GM23338 (cell line): Measurements from ENCODE around the gene OR8D4. TPM values are rescaled to one million over a fixed set of nuclear protein-coding genes. Genes with fewer than 3 reads are reported as not detected.

ENCODE experiments used
- ATAC-seq: fragments of 200-7000 bp; cut with Tn5 transposase; 3 replicates; pipeline ENCODE4 v1.9.1; 2020
- DNase-seq: peaks from one replicate; pipeline ENCODE4 v3.0.0-alpha.2; 2015; ENCODE audit warnings: low spot score
- H2AFZ ChIP-seq: fragments of 200-600 bp; sonication (generic); 2 replicates; pipeline ENCODE4 v1.8.0; 2016; ENCODE audit warnings: antibody characterized with exemption, mild to moderate bottlenecking, moderate library complexity
- H3F3A ChIP-seq: fragments of 200-600 bp; sonication (generic); replicated peaks from 2 replicates; pipeline ENCODE4 v1.8.0; 2017; ENCODE audit warnings: antibody characterized with exemption, mixed run types, low read depth
- H3K27ac ChIP-seq: fragments of 200-600 bp; sonication (generic); 2 replicates; pipeline ENCODE4 v1.6.1; 2016; ENCODE audit warnings: low read depth
- H3K27me3 ChIP-seq: fragments of 200-600 bp; sonication (generic); 2 replicates; pipeline ENCODE4 v1.8.0; 2016; ENCODE audit warnings: mild to moderate bottlenecking, mixed run types, moderate library complexity; ENCODE audit not compliant: insufficient read depth
- H3K36me3 ChIP-seq: fragments of 200-600 bp; sonication (generic); 2 replicates; pipeline ENCODE4 v1.8.0; 2016; ENCODE audit warnings: mild to moderate bottlenecking; ENCODE audit not compliant: insufficient read depth
- H3K4me1 ChIP-seq: fragments of 200-600 bp; sonication (generic); 2 replicates; pipeline ENCODE4 v1.8.0; 2016; ENCODE audit warnings: mild to moderate bottlenecking, moderate library complexity; ENCODE audit not compliant: insufficient read depth
- H3K4me2 ChIP-seq: fragments of 200-600 bp; sonication (generic); 2 replicates; pipeline ENCODE4 v1.7.1; 2017; ENCODE audit warnings: mixed run types
- H3K4me3 ChIP-seq: fragments of 200-600 bp; sonication (generic); 2 replicates; pipeline ENCODE4 v1.6.1; 2016; ENCODE audit warnings: mixed run types
- H3K79me2 ChIP-seq: fragments of 200-600 bp; sonication (generic); replicated peaks from 2 replicates; pipeline ENCODE4 v1.8.0; 2017; ENCODE audit warnings: mild to moderate bottlenecking; ENCODE audit not compliant: insufficient read depth
- H3K9me2 ChIP-seq: fragments of 200-600 bp; sonication (generic); 2 replicates; pipeline ENCODE4 v1.8.0; 2017; ENCODE audit not compliant: insufficient read depth
- H4K20me1 ChIP-seq: fragments of 200-600 bp; sonication (generic); replicated peaks from 2 replicates; pipeline ENCODE4 v1.8.0; 2017; ENCODE audit warnings: mild to moderate bottlenecking; ENCODE audit not compliant: insufficient read depth
- H3K27ac Mint-ChIP-seq: 2 replicates; pipeline ENCODE4 v1.8.0; 2020; ENCODE audit warnings: inconsistent platforms, mild to moderate bottlenecking, moderate library complexity, mixed read lengths
- H3K27me3 Mint-ChIP-seq: 3 replicates; pipeline ENCODE4 v1.8.0; 2022; ENCODE audit warnings: low read depth, mild to moderate bottlenecking, moderate library complexity, mixed read lengths, inconsistent platforms; ENCODE audit not compliant: insufficient read depth, poor library complexity
- H3K36me3 Mint-ChIP-seq: 3 replicates; pipeline ENCODE4 v1.8.0; 2021; ENCODE audit warnings: low read depth, mild to moderate bottlenecking, inconsistent platforms, moderate library complexity, mixed read lengths
- H3K4me1 Mint-ChIP-seq: 3 replicates; pipeline ENCODE4 v1.8.0; 2020; ENCODE audit warnings: mild to moderate bottlenecking, inconsistent platforms, mixed read lengths
- H3K4me3 Mint-ChIP-seq: 3 replicates; pipeline ENCODE4 v1.8.0; 2021; ENCODE audit warnings: moderate library complexity, mild to moderate bottlenecking, inconsistent platforms, mixed read lengths
- H3K9me3 Mint-ChIP-seq: 3 replicates; pipeline ENCODE4 v1.8.0; 2020; ENCODE audit warnings: moderate library complexity, mild to moderate bottlenecking, inconsistent platforms, mixed read lengths
- CREB1 ChIP-seq: fragments of 250-450 bp; sonication (Bioruptor Pico); IDR thresholded peaks from 2 replicates; pipeline ENCODE4 v1.5.0; 2020; ENCODE audit warnings: low read depth, mild to moderate bottlenecking, moderate library complexity
- CTCF ChIP-seq, 2 experiments: fragments of 200-600 bp in 1 of 2; sonication (generic) in 1 of 2; conservative IDR thresholded peaks; 2 replicates each; pipeline versions ENCODE4 v1.5.1 to v1.6.1; 2016 to 2017; ENCODE audit warnings: antibody characterized with exemption in 2 of 2, low read depth in 2 of 2, mild to moderate bottlenecking in 2 of 2, moderate library complexity in 1 of 2
- ETS1 ChIP-seq: IDR thresholded peaks from 2 replicates; pipeline ENCODE4 v1.6.1; 2016; ENCODE audit warnings: antibody characterized with exemption
- EZH2 ChIP-seq: fragments of 200-600 bp; sonication (generic); IDR thresholded peaks from one replicate; pipeline ENCODE4 v1.8.0; 2017; ENCODE audit warnings: antibody characterized with exemption, mild to moderate bottlenecking, low read depth; ENCODE audit not compliant: unreplicated experiment
- EZH2phosphoT487 ChIP-seq: fragments of 200-600 bp; sonication (generic); IDR thresholded peaks from one replicate; pipeline ENCODE4 v1.8.1; 2018; ENCODE audit warnings: antibody characterized with exemption; ENCODE audit not compliant: unreplicated experiment
- JUNB ChIP-seq: IDR thresholded peaks from one replicate; pipeline ENCODE4 v1.6.1; 2016; ENCODE audit warnings: antibody characterized with exemption; ENCODE audit not compliant: unreplicated experiment
- NANOG ChIP-seq: IDR thresholded peaks from 2 replicates; pipeline ENCODE4 v1.6.1; 2016; ENCODE audit warnings: antibody characterized with exemption, borderline replicate concordance
- POLR2AphosphoS5 ChIP-seq: IDR thresholded peaks from 2 replicates; pipeline ENCODE4 v1.6.1; 2016; ENCODE audit warnings: antibody characterized with exemption, low read depth
- REST ChIP-seq: IDR thresholded peaks from one replicate; pipeline ENCODE4 v1.6.1; 2018; ENCODE audit warnings: antibody characterized with exemption; ENCODE audit not compliant: unreplicated experiment
- STAT1 ChIP-seq: IDR thresholded peaks from one replicate; pipeline ENCODE4 v1.6.1; 2016; ENCODE audit warnings: antibody characterized with exemption; ENCODE audit not compliant: unreplicated experiment
- ZNF114 ChIP-seq: fragments of 250-450 bp; sonication (Bioruptor Pico); IDR thresholded peaks from 2 replicates; pipeline ENCODE4 v1.5.0; 2020; ENCODE audit warnings: mild to moderate bottlenecking, moderate library complexity
- ZNF331 ChIP-seq: fragments of 250-450 bp; sonication (Bioruptor Pico); IDR thresholded peaks from 2 replicates; pipeline ENCODE4 v1.5.0; 2020; ENCODE audit warnings: low read depth, mild to moderate bottlenecking, moderate library complexity
- ZNF462 ChIP-seq: fragments of 250-450 bp; sonication (Bioruptor Pico); IDR thresholded peaks from 2 replicates; pipeline ENCODE4 v1.5.0; 2020; ENCODE audit warnings: mild to moderate bottlenecking, moderate library complexity
- long read RNA-seq: library from polyadenylated mRNA; unstranded; transcript quantifications from one replicate; pipeline ENCODE4 v2.0.0, GENCODE V29; 2020; ENCODE audit not compliant: unreplicated experiment
- polyA plus RNA-seq: library from polyadenylated mRNA; unstranded; fragments of >200 nt; fragmentation: Nextera tagmentation; extraction: Ambion mirVana; gene quantifications from 2 replicates; pipeline ENCODE4 v1.2.1, GENCODE V29; 2016
- total RNA-seq: library from RNA; depleted of rRNA; stranded (reverse); fragments of >200 nt; shearing (Covaris generic); gene quantifications from 2 replicates; pipeline ENCODE4 v1.2.3, GENCODE V29; 2014; rRNA removed

OR8D4 gene
- total RNA-seq = 0.14 and 0.74 TPM in 2 replicates
- not detected in 2 replicates for polyA plus RNA-seq
- long read RNA-seq = 0 reads

GRCh38 chr11:123901867-123902266 is at the start of gene OR8D4:
Gene OR8D4, plus strand, starts transcription at chr11:123902167. Its CDS starts 4,265 bp downstream, at chr11:123906432.
- H3K27ac Mint-ChIP-seq = no peak within 1 kb of the TSS
- Histone ChIP-seq H3K27ac (no peak within 1 kb of the TSS), H3K4me1 (peaks cover 10% of the 10 kb centered on the region), H3F3A (no peaks in the 10 kb centered on the region), H3K79me2 (no peaks in the 10 kb centered on the region), H3K4me3 (no peak within 1 kb of the TSS), H3K9me2 (peaks cover 5% of the 10 kb centered on the region; the same call in 1 of the 2 replicates), H3K36me3 (no peaks in the 10 kb centered on the region), H4K20me1 (no peaks in the 10 kb centered on the region), H2AFZ (no peak within 1 kb of the TSS), H3K4me2 (no peak within 1 kb of the TSS), H3K27me3 (no peaks in the 10 kb centered on the region)
- no peaks in the 10 kb centered on the region for H3K27me3 Mint-ChIP-seq
- peaks cover 21% of the 10 kb centered on the region for H3K4me1 Mint-ChIP-seq
- DNase-seq (no peak), ATAC-seq (no peak)
- H3K36me3 Mint-ChIP-seq = no peaks in the 10 kb centered on the region
- H3K4me3 Mint-ChIP-seq = no peak within 1 kb of the TSS
- no peak for TF ChIP-seq CTCF (conservative IDR thresholded peaks at IDR 0.05; ENCODE audit: low read depth in 2 of 2)
- no peak for TF ChIP-seq POLR2AphosphoS5
- no peak for TF ChIP-seq CREB1 (CRISPR knock-in tag)
- no peak for TF ChIP-seq EZH2
- no peak for TF ChIP-seq JUNB
- TF ChIP-seq EZH2phosphoT487 = no peak
- TF ChIP-seq NANOG = no peak
- no peak for TF ChIP-seq ETS1
- TF ChIP-seq ZNF114 = no peak
- no peak for TF ChIP-seq REST
- no peak for TF ChIP-seq STAT1
- no peak for TF ChIP-seq ZNF331 (CRISPR knock-in tag)
- no peak for TF ChIP-seq ZNF462
- H3K9me3 Mint-ChIP-seq = no peaks in the 10 kb centered on the region
